IPS-18c (cell line): Measurements from ENCODE around the gene SLC50A1.

Experiments used
- H3K4me3 ChIP-seq: 2 replicates; pipeline ENCODE4 v1.7.0; 2013; ENCODE audit warnings: low read depth, mild to moderate bottlenecking, low read length, moderate library complexity; ENCODE audit not compliant: insufficient read depth
- H3K9me3 ChIP-seq: one replicate; pipeline ENCODE4 v1.6.1; 2013; ENCODE audit warnings: mild to moderate bottlenecking, low read length, moderate library complexity; ENCODE audit not compliant: control insufficient read depth, insufficient read depth

SLC50A1 gene

GRCh38 chr1:155186067-155186793 is 50.6 kb downstream of the SLC50A1 start:
- no peak overlapping the region for H3K4me3 ChIP-seq
- no peaks in the 10 kb centered on the region for H3K9me3 ChIP-seq

- Histone ChIP-seq H3K4me3 (no peak overlapping the region), H3K9me3 (no peaks in the 10 kb centered on the region)
Observed at GRCh38 chr1:155186794-155187455, 51.3 kb downstream of the SLC50A1 start.

GRCh38 chr1:155187456-155187891 is 51.8 kb downstream of the SLC50A1 start:
- H3K4me3 ChIP-seq: no peak overlapping the region
- H3K9me3 ChIP-seq: no peaks in the 10 kb centered on the region

- Histone ChIP-seq H3K4me3 (no peak overlapping the region), H3K9me3 (no peaks in the 10 kb centered on the region)
Observed at GRCh38 chr1:155188268-155188667, 52.6 kb downstream of the SLC50A1 start.
